Right atrium auricular region (tissue), 2 donors: ENCODE measurements around the gene KRT9. TPM values are rescaled to one million over a fixed set of nuclear protein-coding genes. Genes with fewer than 3 reads are reported as not detected.

ENCODE experiments used
- DNase-seq: peaks from one replicate; pipeline ENCODE4 v3.0.0-alpha.2; 2019; ENCODE audit warnings: low spot score
- H3K27ac ChIP-seq, 2 donors: fragments of 200-600 bp; sonication (generic); 1 replicate in 1 of 2; 2 replicates in 1 of 2; pipeline ENCODE4 v1.5.1; 2016 to 2019
- H3K27me3 ChIP-seq, 2 donors: fragments of 200-600 bp; sonication (generic); one replicate each; pipeline versions ENCODE4 v1.5.1 to v1.6.0; 2017 to 2019
- H3K36me3 ChIP-seq: fragments of 200-600 bp; sonication (generic); one replicate; pipeline ENCODE4 v1.5.1; 2016
- H3K4me1 ChIP-seq, 2 donors: fragments of 200-600 bp; sonication (generic); one replicate each; pipeline versions ENCODE4 v1.5.1 to v1.6.0; 2017 to 2019
- H3K4me3 ChIP-seq, 2 donors: fragments of 200-600 bp; sonication (generic); 1 replicate in 1 of 2; 2 replicates in 1 of 2; pipeline ENCODE4 v1.5.1; 2017 to 2019; ENCODE audit warnings: mild to moderate bottlenecking in 1 of 2, moderate library complexity in 1 of 2
- H3K9me3 ChIP-seq, 2 donors: fragments of 200-600 bp; sonication (generic); one replicate each; pipeline ENCODE4 v1.5.1; 2019
- microRNA-seq, 2 donors: library from miRNA; unstranded; fragments of <30 nt; microRNA quantifications; one replicate each; pipeline ENCODE4, GENCODE V29; 2016 to 2017; ENCODE audit warnings: borderline number of aligned reads in 2 of 2, borderline replicate concordance in 1 of 2
- total RNA-seq, 2 donors: library from RNA; depleted of rRNA; stranded (reverse); fragments of >200 nt; gene quantifications; one replicate each; pipeline ENCODE4 v1.1.0, GENCODE V29; 2016
- TF ChIP-seq, protein P1 (sequence below), 2 donors: fragments of 200-600 bp; sonication (generic); IDR thresholded peaks; one replicate each; pipeline ENCODE4 v1.5.1; 2019; ENCODE audit warnings: antibody characterized with exemption in 2 of 2

KRT9 gene
- total RNA-seq, 2 donors from 2014 or later = not detected

GRCh38 chr17:41516147-41516829, 55.6 kb downstream of the KRT9 start:
- TF ChIP-seq, protein P1, sequence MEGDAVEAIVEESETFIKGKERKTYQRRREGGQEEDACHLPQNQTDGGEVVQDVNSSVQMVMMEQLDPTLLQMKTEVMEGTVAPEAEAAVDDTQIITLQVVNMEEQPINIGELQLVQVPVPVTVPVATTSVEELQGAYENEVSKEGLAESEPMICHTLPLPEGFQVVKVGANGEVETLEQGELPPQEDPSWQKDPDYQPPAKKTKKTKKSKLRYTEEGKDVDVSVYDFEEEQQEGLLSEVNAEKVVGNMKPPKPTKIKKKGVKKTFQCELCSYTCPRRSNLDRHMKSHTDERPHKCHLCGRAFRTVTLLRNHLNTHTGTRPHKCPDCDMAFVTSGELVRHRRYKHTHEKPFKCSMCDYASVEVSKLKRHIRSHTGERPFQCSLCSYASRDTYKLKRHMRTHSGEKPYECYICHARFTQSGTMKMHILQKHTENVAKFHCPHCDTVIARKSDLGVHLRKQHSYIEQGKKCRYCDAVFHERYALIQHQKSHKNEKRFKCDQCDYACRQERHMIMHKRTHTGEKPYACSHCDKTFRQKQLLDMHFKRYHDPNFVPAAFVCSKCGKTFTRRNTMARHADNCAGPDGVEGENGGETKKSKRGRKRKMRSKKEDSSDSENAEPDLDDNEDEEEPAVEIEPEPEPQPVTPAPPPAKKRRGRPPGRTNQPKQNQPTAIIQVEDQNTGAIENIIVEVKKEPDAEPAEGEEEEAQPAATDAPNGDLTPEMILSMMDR (IDR thresholded peaks at IDR 0.05) = no peak
- H3K9me3 ChIP-seq = no peaks in the 10 kb centered on the region
- H3K27me3 ChIP-seq = no peaks in the 10 kb centered on the region
- H3K4me3 ChIP-seq = no peak overlapping the region
- no peak overlapping the region for H3K27ac ChIP-seq
- H3K4me1 ChIP-seq = no peaks in the 10 kb centered on the region
- no peak for DNase-seq
- H3K36me3 ChIP-seq = no peaks in the 10 kb centered on the region

Small RNA genes lying within 50 kb of the gene (microRNA-seq; reads per million reads assigned to microRNA genes)
- 0 reads per million in 2 donors for gene MIR6510

Other genes with a start within 250 kb of the KRT9 start
- not detected for gene KRT33A, start 221.2 kb downstream of the KRT9 start, total RNA-seq
- gene KRT33B, start 202.2 kb downstream of the KRT9 start, total RNA-seq = not detected
- not detected for gene KRT34, start 189.8 kb downstream of the KRT9 start, total RNA-seq
- not detected for gene KRT31, start 174.5 kb downstream of the KRT9 start, total RNA-seq
- gene KRT37, start 147.5 kb downstream of the KRT9 start, total RNA-seq = not detected
- not detected for gene KRT38, start 131.1 kb downstream of the KRT9 start, total RNA-seq
- not detected for gene KRT32, start 104.7 kb downstream of the KRT9 start, total RNA-seq
- not detected for gene KRT35, start 90.9 kb downstream of the KRT9 start, total RNA-seq
- gene KRT36, start 82.1 kb downstream of the KRT9 start, total RNA-seq = not detected
- gene KRT13, start 66.4 kb downstream of the KRT9 start, total RNA-seq = not detected
- under 1 TPM in 1 of 2 donors, not detected in 1; 0.47 TPM for gene KRT15, start 53.2 kb downstream of the KRT9 start, total RNA-seq
- gene KRT19, start 43.8 kb downstream of the KRT9 start, total RNA-seq = 100 to 1,000 TPM in 1 of 2 donors, 10 to 100 TPM in 1; 27.8 to 165 TPM
- 10 to 100 TPM in 1 of 2 donors, not detected in 1; 20.3 TPM for gene KRT14, start 14.8 kb upstream of the KRT9 start, total RNA-seq
- gene KRT16, start 40.7 kb upstream of the KRT9 start, total RNA-seq = 1 to 10 TPM in 1 of 2 donors, not detected in 1; 2.2 TPM
- not detected for gene KRT17, start 52.5 kb upstream of the KRT9 start, total RNA-seq
- 100 to 1,000 TPM; 331 to 390 TPM for gene EIF1, start 116.8 kb upstream of the KRT9 start, total RNA-seq
- not detected for gene GAST, start 140.3 kb upstream of the KRT9 start, total RNA-seq
- under 1 TPM in 1 of 2 donors, not detected in 1; 0.08 TPM for gene HAP1, start 162.6 kb upstream of the KRT9 start, total RNA-seq
- 100 to 1,000 TPM; 234 to 256 TPM for gene JUP, start 214.7 kb upstream of the KRT9 start, total RNA-seq
- gene P3H4, start 239.9 kb upstream of the KRT9 start, total RNA-seq = 10 to 100 TPM; 15.4 to 16.2 TPM
- gene FKBP10, start 240.9 kb upstream of the KRT9 start, total RNA-seq = 10 to 100 TPM; 24.7 to 35.1 TPM